Nephron progenitor cell (in vitro differentiated cells): ENCODE measurements around the gene SPON1.
"Not testable (repeated sequence)": the region's sequence is repeated elsewhere in the genome, so short reads cannot be mapped to it uniquely, and the experiment has no call there.

Experiments used
- DNase-seq: peaks from one replicate; pipeline ENCODE4 v3.0.0; 2021
- H3K27ac Mint-ChIP-seq: 2 replicates; pipeline ENCODE4 v1.8.0; 2021; ENCODE audit warnings: mild to moderate bottlenecking, moderate library complexity, mixed read lengths
- H3K27me3 Mint-ChIP-seq: 2 replicates; pipeline ENCODE4 v1.8.0; 2021; ENCODE audit warnings: mild to moderate bottlenecking, low read depth, mixed read lengths; ENCODE audit not compliant: poor library complexity
- H3K36me3 Mint-ChIP-seq: 2 replicates; pipeline ENCODE4 v1.8.0; 2021; ENCODE audit warnings: low read depth, mixed read lengths
- H3K4me1 Mint-ChIP-seq: 2 replicates; pipeline ENCODE4 v1.8.0; 2021; ENCODE audit warnings: mixed read lengths
- H3K4me3 Mint-ChIP-seq: 2 replicates; pipeline ENCODE4 v1.8.0; 2021; ENCODE audit warnings: mild to moderate bottlenecking, moderate library complexity, mixed read lengths
- H3K9me3 Mint-ChIP-seq: 2 replicates; pipeline ENCODE4 v1.8.0; 2021; ENCODE audit warnings: mild to moderate bottlenecking, moderate library complexity, mixed read lengths
- CTCF ChIP-seq: fragments of 200-600 bp; sonication (generic); IDR thresholded peaks from 2 replicates; pipeline ENCODE4 v1.5.0; 2021; ENCODE audit warnings: antibody characterized with exemption

The SPON1 gene

GRCh38 chr11:14149683-14150082 lies 187.2 kb downstream of the SPON1 start:
- Mint-ChIP-seq H3K36me3 (peaks cover 26% of the 10 kb centered on the region), H3K9me3 (peaks cover 22% of the 10 kb centered on the region), H3K4me1 (no peaks in the 10 kb centered on the region), H3K27me3 (peaks cover 15% of the 10 kb centered on the region), H3K4me3 (no peak overlapping the region), H3K27ac (no peak overlapping the region)
- DNase-seq, result no peak
- no peak for TF ChIP-seq CTCF

GRCh38 chr11:14150878-14151277 lies 188.4 kb downstream of the SPON1 start:
- DNase-seq, result no peak
- no peaks in the 10 kb centered on the region for H3K4me1 Mint-ChIP-seq
- peaks cover 33% of the 10 kb centered on the region for H3K36me3 Mint-ChIP-seq
- H3K4me3 Mint-ChIP-seq, result no peak overlapping the region
- no peak for TF ChIP-seq CTCF
- H3K27ac Mint-ChIP-seq, result no peak overlapping the region
- peaks cover 31% of the 10 kb centered on the region for H3K9me3 Mint-ChIP-seq
- H3K27me3 Mint-ChIP-seq, result peaks cover 15% of the 10 kb centered on the region

GRCh38 chr11:14154103-14154502 lies 191.6 kb downstream of the SPON1 start:
- not testable (repeated sequence) for H3K27ac Mint-ChIP-seq, H3K4me1 Mint-ChIP-seq, DNase-seq, H3K4me3 Mint-ChIP-seq, H3K27me3 Mint-ChIP-seq
- Mint-ChIP-seq H3K9me3 (peaks cover 56% of the 10 kb centered on the region), H3K36me3 (peaks cover 53% of the 10 kb centered on the region)

GRCh38 chr11:14158393-14158792 lies 195.9 kb downstream of the SPON1 start:
- peaks cover 3% of the 10 kb centered on the region for H3K27me3 Mint-ChIP-seq
- no peak for DNase-seq
- H3K4me3 Mint-ChIP-seq, result no peak overlapping the region
- no peak for TF ChIP-seq CTCF
- peaks cover 53% of the 10 kb centered on the region for H3K9me3 Mint-ChIP-seq
- no peak overlapping the region for H3K27ac Mint-ChIP-seq
- peaks cover 42% of the 10 kb centered on the region for H3K36me3 Mint-ChIP-seq
- H3K4me1 Mint-ChIP-seq, result no peaks in the 10 kb centered on the region

GRCh38 chr11:14163576-14163975 lies 201.1 kb downstream of the SPON1 start:
- no peak for DNase-seq
- no peak overlapping the region for H3K27ac Mint-ChIP-seq
- peaks cover 2% of the 10 kb centered on the region for H3K27me3 Mint-ChIP-seq
- H3K36me3 Mint-ChIP-seq, result peaks cover 37% of the 10 kb centered on the region
- no peak overlapping the region for H3K4me3 Mint-ChIP-seq
- peaks cover 47% of the 10 kb centered on the region for H3K9me3 Mint-ChIP-seq
- H3K4me1 Mint-ChIP-seq, result no peaks in the 10 kb centered on the region
- no peak for TF ChIP-seq CTCF

GRCh38 chr11:14173679-14174078 lies 211.2 kb downstream of the SPON1 start:
- H3K36me3 Mint-ChIP-seq, result peaks cover 15% of the 10 kb centered on the region
- not testable (repeated sequence) for H3K27ac Mint-ChIP-seq
- H3K4me1 Mint-ChIP-seq, result peaks cover 10% of the 10 kb centered on the region

GRCh38 chr11:14179116-14179820 lies 216.7 kb downstream of the SPON1 start:
- Mint-ChIP-seq H3K4me1 (peaks cover 54% of the 10 kb centered on the region), H3K27me3 (peaks cover 12% of the 10 kb centered on the region), H3K36me3 (peaks cover 6% of the 10 kb centered on the region), H3K27ac (no peak overlapping the region), H3K9me3 (peaks cover 12% of the 10 kb centered on the region), H3K4me3 (no peak overlapping the region)
- no peak for TF ChIP-seq CTCF
- no peak for DNase-seq

More at GRCh38 chr11:14173679-14174078, 211.2 kb downstream of the SPON1 start:
- not testable (repeated sequence) for H3K27me3 Mint-ChIP-seq, DNase-seq, H3K4me3 Mint-ChIP-seq
- H3K9me3 Mint-ChIP-seq, result peaks cover 35% of the 10 kb centered on the region
